GM19099 (cell line): ENCODE data around the gene PGR.

ENCODE experiments used
- POLR2A ChIP-seq: IDR thresholded peaks from 3 replicates; pipeline ENCODE4 v1.6.1; 2011; ENCODE audit warnings: low read depth; ENCODE audit not compliant: insufficient read length; ENCODE audit errors: extremely low read depth

PGR gene

GRCh38 chr11:100990931-100991330, 138.7 kb downstream of the PGR start:
- TF ChIP-seq POLR2A = no peak

GRCh38 chr11:100984668-100985067, 144.9 kb downstream of the PGR start:
- no peak for TF ChIP-seq POLR2A

GRCh38 chr11:100981196-100981824, 148.3 kb downstream of the PGR start:
- no peak for TF ChIP-seq POLR2A

GRCh38 chr11:100980156-100980555, 149.5 kb downstream of the PGR start:
- TF ChIP-seq POLR2A = no peak
